T-helper 2 cell (primary cell): ENCODE results near the gene ATP1A2.

ENCODE experiments used
- DNase-seq, 5 experiments: peaks; one replicate each; pipeline versions ENCODE4 v3.0.0 to v3.0.0-alpha.2; 2012 to 2022

The ATP1A2 gene

DNA sequence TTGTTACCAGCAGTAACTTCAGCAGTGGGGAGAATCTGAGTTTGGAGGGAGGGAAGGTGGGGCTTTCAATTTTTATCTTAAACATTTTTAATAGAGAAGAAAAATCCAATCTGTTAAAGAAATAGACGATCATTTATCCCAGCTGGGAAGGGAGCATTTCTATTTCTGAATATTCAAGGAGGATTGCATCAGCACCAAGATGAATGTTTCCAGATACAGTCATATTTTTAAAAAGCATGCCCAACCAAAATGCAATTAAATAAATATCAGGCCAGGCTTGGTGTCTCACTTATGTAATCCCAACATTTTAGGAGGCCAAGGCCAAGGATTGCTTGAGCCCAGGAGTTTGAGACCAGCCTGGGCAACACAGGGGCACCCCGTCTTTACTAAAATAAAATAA lies 34.2 kb downstream of the ATP1A2 start:
- no peak for DNase-seq

DNA sequence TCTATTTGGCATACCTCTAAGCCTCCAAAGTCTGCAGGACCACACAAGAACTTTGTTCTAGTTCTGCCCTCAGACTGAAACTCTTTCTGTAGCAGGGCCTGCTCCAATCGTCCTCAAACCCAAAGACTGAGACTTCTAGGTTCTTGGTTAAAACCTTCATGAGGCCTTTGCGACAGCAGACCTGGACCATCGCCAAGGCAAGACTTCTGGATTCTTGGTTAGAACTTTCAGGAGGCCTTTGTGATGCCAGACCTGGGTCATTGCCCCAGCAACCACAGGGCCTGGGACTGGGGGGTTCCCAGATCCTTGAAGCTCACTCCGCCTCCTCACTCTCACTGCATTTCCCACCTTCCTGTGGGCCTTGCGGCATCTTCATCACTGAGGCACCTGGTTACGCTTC lies 35.7 kb downstream of the ATP1A2 start, which contains the start of gene ATP1A4:
TSS of gene ATP1A4 (plus strand) at position 301 of the 400 bp plus-strand sequence. CDS start 438 bp downstream, outside the sequence.
- DNase-seq: no peak

DNA sequence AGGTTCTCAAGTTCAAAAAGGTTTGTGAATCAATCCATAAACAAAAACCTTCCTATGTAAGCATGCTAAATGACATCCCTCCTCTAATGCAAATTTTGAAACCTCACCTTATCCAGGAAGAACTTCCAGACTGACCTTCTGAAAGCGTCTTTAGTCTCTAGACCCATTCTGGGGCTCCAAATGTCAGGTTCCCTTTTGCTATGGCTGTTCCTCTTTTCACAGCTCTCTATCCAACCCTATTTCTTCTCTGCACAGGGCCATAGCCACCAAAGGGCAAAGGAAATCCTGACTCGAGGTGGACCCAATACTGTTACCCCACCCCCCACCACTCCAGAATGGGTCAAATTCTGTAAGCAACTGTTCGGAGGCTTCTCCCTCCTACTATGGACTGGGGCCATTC lies 39.2 kb downstream of the ATP1A2 start:
- no peak for DNase-seq

DNA sequence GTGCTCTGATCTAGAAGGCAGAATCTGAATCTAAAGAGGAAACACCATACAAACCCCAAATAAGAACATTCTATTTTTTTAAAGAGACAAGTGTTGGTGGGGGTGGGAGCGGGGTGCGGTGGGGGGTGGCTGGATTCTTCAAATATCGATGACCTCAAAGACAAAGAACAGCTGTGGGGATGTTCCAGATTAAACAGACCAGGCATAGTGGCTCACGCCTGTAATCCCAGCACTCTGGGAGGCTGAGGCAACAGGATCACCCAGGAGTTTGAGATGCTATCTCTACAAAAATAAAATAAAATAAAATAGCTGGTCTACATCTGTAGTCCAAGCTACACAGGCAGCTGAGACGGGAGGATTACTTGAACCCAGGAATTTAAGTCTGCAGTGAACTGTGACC lies 40.8 kb downstream of the ATP1A2 start:
- no peak for DNase-seq

DNA sequence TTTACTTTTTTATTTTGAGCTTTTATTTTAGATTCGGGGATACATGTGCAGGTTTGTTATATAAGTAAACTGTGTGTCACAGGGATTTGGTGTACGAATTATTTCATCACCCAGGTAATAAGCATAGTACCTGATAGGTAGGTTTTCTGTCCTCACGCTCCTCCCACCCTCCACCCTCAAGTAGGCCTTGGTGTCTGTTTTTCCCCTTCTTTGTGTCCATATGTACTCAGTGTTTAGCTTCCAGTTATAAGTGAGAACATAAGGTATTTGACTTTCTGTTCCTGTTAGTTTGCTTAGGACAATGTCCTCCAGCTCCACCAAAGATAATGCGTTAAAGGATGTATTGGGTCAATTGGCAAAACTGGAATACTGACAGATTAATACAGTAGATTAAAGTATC lies 41.6 kb downstream of the ATP1A2 start:
- DNase-seq: no peak

DNA sequence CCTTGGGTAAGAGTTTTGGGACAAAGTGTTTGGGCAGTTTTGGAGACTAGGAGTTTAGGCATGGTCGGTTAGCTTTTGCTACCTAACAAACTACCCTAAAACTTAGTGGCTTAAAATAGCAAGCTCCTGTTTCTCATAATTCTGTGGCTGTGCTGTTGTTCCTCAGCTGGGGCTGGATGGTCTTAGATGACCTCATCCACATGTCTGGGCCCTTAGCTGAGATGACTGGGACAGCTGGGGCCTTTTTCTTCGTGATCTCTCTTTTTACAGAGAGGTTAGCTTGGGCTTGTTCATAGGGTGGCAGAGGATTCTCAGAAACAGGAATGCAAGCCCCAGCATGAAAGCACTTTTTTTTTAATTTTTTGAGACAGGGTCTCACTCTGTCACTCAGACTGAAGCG lies 42.5 kb downstream of the ATP1A2 start:
- no peak for DNase-seq

DNA sequence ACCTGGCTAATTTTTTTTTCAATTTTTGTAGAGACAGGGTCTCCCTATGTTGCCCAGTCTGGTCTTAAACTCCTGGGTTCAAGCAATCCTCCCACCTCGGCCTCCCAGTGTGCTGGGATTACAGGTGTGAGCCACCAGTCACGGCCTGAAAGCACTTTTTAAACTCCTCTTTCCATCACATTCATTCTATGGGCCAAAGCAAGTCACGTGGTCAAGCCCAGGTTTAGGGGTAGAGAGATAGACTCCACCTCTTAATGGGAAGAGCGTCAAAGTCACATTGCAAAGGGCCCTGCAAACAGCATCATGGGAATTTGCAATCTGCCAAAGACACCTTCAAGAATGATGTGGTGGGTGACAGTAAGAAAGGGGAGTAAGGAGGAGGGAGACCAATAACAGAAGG lies 43.0 kb downstream of the ATP1A2 start:
- no peak for DNase-seq

DNA sequence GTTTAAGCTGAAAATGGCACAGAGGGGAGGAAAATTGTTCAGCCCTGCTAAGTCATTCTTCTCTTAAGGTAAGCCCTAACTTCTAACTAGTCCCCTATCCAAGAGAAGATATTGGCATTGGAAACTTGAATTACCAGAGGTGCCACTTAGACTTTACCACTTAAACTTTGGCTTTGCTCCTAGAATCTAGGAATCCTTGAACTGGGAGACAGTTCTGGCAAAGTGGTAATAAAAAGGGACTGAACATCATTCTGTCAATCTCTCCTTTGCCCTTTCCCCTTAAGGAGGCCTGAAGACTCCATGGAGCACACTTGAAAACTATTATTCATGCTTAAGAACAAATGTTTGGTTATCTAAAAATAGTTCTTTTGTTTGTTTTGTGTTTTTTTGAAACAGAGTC lies 44.3 kb downstream of the ATP1A2 start:
- no peak for DNase-seq

DNA sequence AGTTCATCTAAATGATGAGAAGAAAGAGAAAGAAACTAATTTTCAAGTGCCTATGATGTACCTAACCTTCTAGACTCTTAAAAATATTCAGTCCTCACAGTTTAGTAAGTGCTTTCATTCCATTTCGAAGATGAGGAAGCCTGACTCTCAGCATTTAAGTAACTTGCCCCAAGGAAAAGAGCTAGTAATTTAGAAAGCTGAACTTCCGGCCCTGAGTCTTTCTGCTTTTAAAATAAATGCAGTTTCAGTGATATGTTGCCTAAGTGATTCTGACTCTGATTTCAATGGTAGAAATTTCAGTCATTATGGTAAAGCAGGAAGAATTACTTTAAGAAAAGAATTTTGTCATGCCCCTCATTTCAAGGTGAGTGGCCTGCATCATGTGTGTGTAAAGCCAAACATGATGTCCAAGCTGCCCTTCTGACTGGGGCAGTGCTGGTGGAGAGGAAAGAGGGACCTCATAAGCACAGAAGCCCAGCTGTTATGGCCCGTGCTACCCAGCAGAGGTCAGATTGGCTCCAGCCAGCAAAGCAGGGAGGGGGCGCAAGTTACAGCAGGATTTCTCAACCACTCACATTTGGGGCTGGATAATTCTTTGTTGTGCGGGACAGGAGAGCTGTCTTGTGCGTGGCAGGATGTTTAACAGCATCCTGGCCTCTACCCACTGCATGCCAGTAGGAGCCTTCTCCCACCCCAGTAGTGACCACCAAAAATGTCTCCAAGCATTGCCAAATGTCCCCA lies 46.6 kb downstream of the ATP1A2 start:
- peak in 1 of 5 experiments; percentile 63 for DNase-seq

DNA sequence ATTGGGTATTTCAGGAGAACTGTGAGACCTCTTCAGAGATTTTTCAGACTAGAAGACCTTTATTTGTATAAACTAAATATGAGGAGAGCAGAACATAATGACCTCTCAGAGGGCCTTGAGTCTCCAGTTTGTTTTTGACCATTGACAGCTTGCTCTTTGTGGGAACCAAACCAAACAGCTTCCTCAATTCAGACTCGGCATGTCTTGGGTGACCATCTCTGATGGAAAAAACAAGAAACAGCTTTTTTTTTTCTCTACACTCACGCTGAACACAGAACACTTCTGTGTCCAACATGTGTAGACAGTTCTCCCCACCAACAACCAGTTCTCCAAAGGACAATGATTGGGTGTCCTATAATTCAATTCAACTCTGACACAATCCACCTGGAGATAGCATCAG lies 47.4 kb downstream of the ATP1A2 start:
- DNase-seq: no peak

DNA sequence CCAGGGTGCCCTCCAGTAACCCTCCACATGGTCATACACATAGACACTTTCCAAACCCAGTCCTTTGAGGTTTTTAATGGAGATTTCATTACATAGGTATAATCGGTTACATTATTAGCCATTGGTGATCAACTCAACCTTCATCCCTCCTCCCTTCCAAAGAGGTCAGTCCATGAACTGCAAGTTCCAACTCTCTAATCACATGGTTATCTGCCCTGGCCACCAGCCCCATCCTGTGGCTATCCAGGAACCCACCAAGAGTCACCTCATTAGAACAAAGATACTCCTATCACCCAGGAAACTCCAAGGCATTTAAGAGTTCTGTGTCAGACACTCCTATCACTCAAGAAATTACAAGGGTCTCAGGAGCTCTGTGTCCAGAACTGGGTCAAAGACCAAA lies 48.1 kb downstream of the ATP1A2 start:
- DNase-seq: no peak

DNA sequence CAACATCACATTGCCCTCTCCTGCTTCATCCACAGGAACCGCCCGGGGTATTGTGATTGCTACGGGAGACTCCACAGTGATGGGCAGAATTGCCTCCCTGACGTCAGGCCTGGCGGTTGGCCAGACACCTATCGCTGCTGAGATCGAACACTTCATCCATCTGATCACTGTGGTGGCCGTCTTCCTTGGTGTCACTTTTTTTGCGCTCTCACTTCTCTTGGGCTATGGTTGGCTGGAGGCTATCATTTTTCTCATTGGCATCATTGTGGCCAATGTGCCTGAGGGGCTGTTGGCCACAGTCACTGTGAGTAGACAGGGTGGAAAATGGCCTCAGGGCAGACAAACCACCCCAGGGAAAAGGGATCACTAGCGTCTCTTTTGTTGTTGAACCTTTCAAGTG lies 48.6 kb downstream of the ATP1A2 start:
- no peak for DNase-seq

DNA sequence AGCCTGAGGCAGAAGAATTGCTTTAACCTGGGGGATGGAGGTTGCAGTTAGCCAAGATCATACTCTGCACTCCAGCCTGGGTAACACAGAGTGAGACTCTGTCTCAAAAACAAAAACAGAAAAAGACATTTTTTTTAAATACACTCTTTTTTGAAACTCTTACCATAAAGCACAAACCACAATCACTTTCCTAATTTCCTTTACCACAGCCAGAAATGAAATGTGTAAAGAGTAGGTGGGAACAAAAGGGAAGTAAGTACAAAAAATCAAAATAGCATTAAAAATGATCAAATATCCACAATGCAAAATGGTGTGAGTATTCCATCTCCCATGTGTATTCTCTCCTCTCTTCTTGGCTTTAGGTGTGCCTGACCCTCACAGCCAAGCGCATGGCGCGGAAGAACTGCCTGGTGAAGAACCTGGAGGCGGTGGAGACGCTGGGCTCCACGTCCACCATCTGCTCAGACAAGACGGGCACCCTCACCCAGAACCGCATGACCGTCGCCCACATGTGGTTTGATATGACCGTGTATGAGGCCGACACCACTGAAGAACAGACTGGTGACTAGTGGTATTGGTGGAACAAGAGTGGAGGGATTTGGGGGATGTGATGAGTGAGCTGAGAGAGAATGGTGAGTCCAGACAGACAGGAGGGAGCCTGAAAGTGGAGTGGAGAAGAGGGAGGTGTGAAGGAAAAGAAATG lies 50.8 kb downstream of the ATP1A2 start:
- no peak for DNase-seq

DNA sequence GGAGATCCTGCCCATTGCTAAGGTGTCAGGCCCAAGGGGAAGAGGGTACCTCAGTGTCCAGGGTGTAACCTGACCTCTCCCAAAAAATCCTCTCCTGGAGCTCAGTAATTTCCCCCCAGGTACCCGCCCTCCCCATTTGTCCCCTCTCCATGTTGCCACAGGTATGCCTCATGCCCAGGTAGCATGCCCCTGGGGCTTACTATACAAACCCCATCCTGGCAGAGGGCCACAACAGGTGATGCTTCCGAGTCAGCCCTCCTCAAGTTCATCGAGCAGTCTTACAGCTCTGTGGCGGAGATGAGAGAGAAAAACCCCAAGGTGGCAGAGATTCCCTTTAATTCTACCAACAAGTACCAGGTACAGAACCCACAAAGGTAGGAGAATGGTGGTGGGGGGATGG lies 51.5 kb downstream of the ATP1A2 start:
- DNase-seq: no peak

DNA sequence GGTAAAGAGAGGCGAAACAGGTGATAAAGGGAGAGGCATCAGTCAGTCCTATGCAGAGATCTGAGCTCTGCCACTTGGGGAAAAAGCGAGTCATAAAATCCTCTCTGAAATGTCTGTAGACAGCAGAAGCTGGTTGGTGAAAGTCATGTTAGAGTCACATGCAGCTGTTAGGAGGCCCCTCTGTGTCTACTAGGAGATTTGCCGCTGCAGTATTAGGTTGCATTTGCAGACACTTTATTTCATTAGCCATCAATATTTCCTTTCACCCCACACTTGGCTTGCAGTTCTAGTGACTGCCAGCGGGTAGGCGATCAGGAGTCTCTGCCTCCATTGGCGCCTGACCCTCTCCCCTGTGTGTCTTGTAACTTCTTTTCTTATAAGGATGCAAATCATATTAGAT lies 52.0 kb downstream of the ATP1A2 start:
- no peak for DNase-seq

DNA sequence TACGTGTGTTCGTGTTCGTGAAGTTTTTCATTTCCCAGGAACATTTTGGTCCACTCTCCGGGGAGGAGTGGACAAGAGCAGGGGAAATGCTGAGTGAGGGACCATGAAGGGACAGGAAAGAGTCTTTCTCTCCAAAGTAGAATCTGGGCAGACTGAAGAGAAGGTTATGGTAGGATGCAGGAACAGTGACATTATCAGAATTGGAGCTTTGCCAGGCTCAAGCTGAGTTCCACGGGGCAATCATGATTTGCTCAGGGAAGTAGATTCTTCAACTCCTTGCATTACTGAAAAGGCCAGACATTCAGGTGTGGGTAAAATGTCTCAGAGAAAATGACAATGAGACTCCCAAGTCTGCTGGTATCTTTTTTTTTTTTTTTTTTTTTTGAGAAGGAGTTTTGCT lies 52.5 kb downstream of the ATP1A2 start:
- no peak for DNase-seq

DNA sequence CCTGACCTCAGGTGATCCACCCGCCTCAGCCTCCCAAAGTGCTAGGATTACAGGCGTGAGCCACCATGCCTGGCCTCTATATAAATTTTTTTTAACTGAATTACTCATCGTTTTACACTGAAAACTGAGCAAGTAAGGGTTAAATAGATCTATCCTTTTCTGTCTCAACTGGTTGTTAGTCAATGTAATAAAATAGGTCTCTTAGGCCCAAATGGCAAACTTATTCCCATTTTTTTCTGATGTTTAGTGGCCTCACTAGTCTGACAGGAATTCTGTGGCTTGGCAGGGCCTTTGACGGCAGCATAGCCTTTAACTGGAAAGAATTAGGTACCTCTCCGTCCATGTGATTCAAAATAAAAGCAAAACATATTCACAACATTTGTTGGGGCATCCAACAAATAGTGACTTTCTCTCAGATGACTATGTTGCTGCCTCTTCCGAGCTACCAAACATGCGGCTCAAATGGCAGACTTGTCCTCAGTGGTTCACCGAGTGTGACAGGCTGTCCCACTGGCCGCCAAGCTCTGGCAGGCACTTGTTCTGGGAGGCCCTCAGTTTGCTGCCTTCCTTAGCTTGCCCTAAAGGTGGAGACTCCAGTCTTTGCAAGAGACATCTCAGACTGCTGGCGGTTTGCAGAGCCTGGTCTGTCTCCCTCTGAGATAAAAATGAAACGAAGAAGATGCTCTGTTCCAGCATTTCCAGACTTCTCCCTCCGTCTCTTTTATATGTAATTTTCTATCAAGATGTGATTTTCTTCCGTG lies 53.2 kb downstream of the ATP1A2 start:
- DNase-seq: no peak

DNA sequence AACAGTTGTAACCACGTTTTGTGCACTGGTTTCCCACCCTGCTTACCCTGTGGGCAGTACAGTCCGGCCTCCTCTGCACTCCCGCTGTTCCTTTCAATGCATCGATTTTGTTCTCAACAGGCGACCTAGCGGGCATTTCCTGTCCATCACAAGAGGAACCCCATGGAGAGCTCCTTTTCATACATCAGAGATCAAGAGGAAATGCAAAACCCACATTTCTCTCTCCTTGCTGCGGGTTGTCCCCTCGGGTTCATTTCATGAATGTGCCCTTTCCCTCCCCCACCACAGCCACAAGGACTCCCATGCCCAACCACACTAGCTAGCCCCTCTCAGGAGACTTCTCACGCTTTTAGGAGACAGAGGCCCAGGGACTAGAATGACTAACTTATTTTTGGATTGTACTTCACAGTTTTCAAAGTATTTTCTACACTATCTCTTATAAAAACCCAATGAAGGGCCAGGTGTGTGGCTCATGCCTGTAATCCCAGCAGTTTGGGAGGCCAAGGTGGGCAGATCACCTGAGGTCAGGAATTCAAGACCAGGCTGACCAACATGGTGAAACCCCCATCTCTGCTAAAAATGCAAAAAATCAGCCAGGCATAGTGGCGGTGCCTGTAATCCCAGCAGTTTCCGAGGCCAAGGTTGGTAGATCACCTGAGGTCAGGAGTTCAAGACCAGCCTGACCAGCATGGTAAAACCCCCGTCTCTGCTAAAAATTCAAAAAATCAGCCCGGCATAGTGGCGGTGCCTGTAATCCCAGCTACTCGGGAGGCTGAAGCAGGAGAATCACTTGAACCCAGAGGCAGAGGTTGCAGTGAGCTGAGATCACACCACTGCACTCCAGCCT lies 54.2 kb downstream of the ATP1A2 start:
- peak in 1 of 5 experiments; percentile 83 for DNase-seq

DNA sequence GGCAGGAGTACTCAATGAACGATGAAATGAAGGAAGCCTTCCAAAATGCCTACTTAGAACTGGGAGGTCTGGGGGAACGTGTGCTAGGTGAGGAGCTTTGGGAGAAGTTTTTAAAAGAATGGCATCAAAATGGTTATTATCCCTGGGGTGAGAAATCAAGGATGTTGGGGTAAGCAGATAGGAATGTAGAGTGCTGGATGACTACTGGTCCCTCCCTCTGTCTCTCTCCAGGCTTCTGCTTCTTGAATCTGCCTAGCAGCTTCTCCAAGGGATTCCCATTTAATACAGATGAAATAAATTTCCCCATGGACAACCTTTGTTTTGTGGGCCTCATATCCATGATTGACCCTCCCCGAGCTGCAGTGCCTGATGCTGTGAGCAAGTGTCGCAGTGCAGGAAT lies 55.8 kb downstream of the ATP1A2 start:
- no peak for DNase-seq

DNA sequence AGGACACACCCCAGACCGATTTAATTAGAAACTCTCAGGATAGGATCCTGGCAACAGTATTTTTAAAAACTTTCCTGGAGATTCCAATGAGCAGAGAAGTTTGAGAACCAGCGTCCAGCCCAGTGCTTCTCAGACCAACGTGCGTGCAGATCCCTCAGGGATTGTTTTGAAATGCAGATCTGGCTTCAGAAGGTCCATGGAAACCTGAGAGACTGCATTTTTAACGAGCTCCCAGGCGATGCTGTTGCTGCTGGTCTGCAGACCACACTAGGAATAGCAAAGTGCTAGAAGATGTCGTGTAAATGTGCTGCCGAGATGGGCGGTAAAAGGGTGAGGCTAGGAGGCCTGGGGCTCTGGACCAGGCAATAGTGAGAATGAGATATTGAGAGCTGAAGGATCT lies 56.4 kb downstream of the ATP1A2 start:
- no peak for DNase-seq

DNA sequence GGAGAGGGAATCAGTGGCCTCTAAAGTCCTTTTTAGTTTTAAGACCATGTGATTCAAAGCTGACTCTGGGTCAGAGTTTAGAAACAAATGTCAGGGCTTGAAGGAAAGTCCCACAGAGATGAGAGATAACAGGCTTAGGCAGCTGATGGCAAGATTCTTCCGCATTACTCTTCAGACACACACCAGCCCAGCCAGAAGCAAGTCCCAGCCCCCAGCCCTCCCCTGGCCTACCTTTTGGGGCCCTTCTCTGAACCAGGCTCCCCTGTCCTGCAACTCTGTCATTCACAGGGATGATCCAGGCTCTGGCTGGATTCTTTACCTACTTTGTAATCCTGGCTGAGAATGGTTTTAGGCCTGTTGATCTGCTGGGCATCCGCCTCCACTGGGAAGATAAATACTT lies 61.7 kb downstream of the ATP1A2 start:
- peak in 1 of 5 experiments; percentile 76 for DNase-seq

DNA sequence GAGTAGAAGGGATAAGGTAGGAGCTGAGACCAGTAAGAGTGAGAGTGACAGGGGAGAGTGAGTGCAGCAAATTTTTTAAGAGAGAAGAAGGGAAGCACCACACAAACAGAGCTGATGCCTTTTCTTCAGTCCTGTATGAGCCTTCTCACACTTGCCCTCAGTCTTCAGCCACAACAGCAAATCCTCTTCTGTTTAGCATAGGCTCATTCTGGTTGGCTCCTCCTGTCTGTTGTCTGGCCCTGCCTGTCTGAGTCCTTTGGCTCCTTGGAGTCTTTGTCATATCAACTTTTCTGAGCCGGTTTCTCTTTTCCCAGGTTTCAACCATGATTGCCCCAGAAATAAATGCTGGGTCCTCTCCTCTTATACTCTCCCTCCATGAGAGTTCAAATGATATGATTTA lies 62.1 kb downstream of the ATP1A2 start:
- peak in 1 of 5 experiments; percentile 40 for DNase-seq

DNA sequence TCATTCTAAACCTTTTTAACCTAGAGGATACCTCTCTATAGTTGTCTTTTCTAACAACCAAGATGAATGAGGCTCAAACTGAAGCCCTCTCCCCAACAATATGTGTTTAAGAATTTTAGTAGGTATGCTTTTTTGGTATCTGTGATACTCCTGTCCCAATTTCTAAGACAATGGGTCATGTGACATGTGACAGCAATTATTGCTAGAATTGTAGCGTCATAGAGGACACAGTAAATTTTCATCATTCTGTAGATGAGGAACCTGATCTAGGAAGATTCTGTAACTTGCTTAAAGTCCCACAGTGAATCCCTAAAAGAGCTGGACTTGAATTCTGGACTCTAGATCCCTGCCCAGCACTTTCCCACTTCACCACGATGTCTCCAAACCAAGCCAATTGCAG lies 63.2 kb downstream of the ATP1A2 start:
- no peak for DNase-seq
